C1 segment of cervical spinal cord (tissue), 14 donors: ENCODE results near the gene FIBCD1.

Source experiments
- DNase-seq, 14 donors: peaks; one replicate each; lab custom pipeline; 2025; lab: John Stamatoyannopoulos, UW

The FIBCD1 gene, protein sequence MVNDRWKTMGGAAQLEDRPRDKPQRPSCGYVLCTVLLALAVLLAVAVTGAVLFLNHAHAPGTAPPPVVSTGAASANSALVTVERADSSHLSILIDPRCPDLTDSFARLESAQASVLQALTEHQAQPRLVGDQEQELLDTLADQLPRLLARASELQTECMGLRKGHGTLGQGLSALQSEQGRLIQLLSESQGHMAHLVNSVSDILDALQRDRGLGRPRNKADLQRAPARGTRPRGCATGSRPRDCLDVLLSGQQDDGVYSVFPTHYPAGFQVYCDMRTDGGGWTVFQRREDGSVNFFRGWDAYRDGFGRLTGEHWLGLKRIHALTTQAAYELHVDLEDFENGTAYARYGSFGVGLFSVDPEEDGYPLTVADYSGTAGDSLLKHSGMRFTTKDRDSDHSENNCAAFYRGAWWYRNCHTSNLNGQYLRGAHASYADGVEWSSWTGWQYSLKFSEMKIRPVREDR

DNA sequence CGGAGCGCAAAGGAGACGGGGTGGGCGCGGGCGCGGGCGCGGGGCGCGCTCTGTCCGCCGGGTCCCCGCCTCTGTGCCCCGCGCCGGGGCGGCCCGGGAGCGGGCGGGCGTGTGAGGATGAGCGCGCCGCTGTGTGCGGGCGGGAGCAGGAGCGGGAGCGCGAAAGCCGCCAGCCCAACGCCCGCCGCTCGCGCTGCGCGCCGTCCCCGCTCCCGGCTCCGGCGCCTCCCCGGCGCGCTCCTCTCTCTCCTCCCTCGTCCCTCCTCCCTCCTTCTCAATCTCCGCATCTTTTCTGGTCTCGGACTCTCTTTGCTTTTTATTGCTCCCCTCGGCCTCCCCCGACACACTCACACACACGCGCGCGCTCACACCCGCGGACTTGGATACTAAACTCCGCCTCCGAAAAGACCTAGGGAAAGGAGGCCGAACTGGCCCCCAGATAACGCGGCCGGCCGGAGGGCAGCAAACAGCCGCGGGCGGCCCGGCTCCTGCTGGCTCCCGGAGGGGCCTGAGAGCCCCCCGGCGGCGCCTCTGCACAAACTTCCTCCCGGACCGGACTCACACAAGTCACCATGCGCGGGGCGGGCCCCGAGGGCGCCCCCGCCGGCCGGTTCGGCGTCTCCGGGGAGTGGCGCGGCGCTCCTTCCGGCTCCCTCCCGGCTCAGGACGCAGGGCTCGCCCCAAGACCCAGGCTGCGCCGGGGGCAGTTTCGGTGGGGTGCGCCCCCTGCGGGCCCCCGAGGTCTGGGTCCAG, at the start of gene FIBCD1:
TSS of gene FIBCD1 (minus strand) at position 596 of the 753 bp plus-strand sequence. CDS start 640 bp downstream, outside the sequence.
- no peak for DNase-seq

DNA sequence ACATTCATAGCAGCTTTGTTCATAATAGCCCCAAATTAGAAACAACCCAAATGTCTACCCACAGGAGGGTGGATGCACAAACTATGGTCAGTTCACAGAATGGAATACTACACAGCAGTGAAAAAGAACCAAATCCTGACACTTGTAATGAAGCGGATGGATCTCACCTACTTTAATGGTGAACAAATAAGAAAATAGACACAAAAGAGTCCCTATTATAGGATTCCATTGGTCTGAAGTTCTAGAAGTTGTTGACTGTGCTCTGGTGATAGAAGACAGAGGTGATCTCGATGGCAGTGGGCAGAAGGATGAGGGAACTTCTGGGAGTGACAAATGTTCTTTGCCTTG, 49.3 kb upstream of the FIBCD1 start:
- DNase-seq, result no peak

DNA sequence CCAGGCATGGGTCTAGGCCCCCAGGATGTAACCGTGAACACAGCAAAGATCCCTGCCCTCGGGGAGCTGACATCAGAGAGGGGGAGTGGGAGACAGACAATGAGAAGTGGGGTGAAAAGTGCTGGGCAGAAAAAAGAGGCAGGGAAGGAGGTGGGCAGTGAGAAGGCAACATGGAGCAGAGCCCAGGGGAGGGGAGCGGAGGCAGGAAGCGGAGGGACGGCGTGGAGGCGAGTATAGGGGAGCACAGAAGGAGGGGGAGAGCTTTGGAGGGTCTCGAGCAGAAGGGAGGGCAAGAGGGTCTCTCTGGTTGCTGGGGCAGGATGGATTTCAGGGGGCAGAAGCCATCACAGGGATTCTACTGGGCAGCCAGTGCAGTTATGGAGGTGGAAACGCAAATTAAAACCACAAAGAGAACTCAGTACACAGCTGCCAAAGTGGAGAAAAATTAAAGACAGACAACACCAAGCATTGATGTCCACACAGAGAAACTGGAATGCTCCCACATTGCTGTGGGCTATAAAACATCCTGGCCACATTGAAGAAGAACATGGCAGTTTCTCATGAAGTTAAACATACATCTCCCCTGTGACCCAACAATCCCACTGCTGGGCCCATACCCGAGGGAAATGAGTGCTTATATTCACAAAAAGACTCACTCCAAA, 48.8 kb upstream of the FIBCD1 start:
- no peak for DNase-seq

DNA sequence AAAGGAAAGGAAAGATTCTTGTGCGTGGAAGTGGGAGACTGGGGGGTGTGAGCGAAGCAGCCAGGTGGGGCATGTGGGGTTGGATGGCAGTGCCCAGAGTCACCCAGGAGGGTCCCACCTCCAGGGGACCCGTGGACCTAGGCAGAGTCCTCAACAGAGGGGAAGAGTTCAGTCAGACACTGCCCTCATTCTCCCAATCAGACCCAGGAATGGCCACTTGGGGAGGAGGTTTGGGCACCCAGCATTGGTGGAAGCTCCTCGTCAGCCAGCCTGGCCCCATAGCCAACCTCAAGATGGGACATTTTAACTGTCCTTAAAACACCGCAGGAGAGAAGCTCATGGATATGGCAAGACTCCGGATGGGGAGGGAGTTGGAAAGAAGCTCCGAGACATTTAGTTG, 48.0 kb upstream of the FIBCD1 start:
- DNase-seq, result no peak

DNA sequence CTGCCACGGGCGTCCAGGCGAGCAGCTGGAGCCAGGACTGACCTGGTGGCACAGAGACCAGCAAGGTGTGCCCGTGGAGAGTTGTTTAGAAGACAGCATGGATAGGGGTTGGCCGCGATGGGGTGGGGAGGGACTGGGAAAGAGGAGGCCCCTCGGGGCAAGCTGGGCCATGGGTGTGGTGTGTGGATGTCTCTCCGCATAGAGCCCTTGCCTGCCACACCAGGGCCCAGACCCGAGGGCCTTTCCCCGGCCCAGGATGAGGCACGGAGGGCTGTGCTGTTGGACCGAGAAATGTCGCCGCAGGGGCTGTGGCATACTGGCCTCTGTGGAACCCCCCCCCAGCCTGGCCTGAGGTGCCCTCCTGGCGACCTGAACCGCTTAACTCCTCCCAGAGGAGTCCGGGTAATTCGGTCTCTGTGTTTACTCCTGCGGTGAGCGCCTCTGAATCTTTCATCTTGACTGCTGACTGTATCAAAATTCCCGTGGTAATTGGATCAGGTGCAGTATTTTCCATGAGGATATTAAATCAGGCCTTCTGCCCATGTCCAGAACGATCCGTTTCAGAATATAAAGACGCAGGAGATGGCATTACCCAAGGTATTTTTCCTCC, 47.4 kb upstream of the FIBCD1 start:
- DNase-seq, result no peak

DNA sequence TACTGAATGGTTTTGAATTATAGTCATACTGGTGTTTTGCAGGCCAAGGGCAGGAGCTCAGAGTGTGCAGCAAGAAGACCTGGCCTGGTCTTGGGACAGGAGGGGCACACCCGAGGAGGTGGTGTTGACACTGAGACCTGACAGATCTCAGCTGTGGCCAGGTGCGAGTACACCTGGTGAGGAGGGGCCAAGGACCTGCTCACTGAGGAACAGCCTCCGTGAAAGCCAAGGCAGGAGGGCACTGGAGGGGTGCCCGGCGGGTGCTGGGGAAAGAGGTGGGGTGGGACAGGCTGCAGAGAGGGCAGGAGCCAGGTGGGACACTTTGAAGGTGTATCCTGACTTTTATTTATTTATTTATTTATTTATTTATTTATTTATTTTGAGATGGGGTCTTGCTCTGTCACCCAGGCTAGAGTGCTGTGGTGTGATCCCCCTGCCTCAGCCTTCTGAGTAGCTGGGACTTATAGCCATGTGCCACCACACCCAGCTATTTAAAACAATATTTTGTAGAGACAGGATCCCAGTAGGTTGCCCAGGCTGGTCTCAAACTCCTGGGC, 46.6 kb upstream of the FIBCD1 start:
- DNase-seq, result no peak

DNA sequence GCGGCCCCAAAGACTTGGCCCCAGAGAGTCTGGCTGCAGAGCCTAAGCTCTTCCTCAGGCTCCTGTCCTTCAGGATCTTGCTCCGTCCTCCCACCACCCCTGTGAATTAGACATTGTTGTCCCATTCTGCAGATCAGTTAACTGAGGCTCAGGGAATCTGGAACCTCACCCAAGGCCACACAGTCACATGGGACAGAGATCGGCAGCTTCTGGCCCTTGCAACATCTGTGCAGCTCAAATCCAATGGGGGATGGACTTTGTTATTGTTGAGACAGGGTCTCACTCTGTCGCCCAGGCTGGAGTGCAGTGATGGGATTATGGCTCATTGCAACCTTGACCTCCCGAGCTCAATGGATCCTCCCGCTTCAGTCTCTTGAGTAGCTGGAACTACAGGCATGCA, 46.0 kb upstream of the FIBCD1 start:
- DNase-seq, result no peak

DNA sequence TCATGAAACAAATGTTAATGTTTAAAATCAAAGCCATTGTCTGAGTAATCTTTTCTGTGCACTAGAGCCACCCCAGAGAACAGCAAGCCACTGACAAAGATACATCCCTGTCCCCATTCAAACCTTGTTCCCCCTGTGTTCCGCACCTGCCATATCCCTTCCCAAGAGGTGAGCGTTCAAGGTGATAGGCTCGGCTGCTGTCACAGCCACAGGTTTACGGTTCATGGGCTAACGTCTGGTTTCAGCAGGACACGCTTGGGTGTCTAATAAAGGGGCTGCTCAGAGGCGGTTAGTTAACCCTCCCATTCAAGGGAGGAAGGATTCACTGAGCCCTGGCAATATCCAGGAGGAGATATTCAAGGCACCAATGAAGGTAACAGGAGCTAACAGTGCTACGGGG, 45.5 kb upstream of the FIBCD1 start:
- no peak for DNase-seq

DNA sequence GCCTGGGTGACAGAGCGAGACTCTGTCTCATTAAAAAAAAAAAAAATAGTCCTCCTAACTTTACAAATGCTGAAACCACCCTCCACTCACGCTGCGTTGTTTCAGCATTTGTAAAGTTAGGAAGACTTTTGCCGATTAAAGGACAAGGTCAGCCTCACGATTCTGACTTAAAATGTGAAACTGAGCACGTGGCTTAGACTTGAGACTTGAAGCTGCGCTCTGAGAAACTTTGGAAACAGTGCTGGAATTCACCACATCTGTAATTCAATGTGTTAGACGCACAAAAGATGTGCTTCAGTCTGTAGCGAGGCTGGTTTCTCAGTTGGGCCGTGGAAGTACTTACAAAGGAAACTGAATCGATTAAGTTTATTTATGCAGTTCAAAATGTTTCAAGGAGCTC, 44.9 kb upstream of the FIBCD1 start:
- DNase-seq, result no peak

DNA sequence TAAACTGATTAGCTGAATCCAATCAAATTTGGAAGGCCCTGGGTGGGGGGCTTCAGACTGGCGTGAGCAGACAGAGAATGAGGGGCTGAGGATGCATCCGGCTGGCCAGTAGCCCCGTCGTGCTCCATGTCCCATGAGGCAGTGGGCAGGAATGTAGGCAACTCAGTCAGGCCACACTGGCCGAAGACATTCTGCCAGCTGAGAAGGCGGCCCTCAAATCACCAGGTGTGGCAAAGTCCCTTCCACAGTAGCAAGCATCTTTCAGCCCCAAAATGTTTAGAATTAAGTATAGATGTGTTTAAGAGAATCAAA, 44.3 kb upstream of the FIBCD1 start:
- DNase-seq, result no peak

DNA sequence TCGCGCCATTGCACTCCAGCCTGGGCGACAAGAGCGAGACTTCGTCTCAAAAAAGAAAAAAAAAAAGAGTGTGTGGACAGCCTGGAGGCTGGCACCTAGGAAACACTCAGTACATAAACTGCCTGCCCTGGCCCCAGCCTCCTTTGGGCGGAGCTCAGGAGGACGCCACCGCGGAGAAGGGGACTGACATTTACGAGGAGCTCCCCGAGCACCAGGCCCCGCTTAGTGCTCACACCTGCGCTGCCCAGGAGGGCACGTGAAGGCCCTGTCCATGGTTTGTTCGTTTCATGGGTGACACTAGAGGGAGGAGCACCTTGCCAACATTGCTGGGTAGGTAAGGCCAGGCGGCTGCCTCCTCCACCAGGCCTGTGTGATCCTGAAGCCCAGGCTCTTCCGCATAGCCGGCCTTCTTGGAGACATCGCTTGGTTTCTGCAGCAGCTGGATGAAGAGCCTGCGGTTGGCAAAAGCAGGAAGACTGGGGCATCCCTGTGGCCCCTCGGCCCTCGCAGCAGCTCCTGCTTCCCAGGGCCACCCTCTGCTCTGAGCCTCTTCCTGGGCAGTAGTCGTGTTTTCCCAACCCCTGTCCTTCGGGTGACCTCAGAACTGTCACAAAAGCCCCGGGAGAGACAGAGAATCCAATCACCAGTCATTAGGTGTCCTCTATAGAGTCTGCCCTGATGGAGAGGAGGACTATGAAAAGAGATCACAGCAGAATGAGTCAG, 43.8 kb upstream of the FIBCD1 start:
- DNase-seq, result no peak

DNA sequence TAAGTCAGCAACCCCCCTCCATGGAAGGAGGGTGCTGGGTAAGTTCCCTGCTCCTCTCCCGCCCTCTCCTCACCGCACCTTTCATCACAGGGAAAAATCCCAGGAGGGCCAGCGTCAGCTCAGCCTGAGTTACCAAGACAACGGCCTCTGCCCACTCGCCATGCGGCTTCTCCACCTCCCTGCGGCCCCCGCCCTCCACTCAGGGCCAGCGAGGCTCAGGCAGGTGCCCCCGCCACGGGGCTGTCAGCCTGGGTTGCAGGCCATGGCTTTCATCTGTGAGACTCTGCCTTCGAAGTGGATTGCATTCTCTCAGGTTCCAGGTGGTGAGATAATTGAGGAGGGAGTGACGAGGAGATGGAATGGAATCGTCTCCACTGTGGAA, 42.7 kb upstream of the FIBCD1 start:
- no peak for DNase-seq

DNA sequence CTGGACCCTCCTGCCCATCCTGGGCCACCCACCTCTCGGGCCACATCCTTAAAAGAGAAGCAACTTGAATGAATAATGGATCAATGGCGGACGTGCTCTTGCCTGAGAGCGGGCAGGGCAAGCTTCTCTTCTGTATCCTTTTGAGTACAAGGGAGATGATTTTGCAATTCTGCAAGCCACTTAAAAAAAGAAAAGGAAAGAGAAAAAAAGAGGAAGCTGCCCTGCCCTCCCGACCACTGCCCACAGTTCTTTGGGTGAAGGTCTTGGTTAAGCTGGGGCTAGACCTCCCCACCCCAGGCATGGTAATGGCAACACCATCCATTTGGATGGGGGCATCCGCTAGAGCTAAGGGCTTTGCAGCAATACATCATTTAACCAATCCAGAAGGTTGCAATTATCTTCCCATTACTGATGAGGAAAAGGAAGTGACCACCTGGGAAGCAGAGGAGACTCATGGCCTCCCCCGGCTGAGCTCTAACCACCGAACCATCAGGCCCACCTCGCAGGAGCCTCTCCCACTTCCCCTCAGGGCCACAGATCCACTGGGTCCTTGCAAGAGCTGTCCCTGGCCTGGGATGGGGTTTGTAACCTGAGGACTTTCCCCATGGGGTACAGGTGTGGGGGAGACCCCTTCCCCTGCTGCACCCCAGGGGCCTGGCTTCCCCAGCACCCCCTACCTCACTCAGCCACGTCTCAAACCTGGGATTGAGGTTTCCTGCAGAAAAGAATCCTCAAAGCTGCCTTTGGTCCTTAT, 42.1 kb upstream of the FIBCD1 start:
- DNase-seq, result no peak

DNA sequence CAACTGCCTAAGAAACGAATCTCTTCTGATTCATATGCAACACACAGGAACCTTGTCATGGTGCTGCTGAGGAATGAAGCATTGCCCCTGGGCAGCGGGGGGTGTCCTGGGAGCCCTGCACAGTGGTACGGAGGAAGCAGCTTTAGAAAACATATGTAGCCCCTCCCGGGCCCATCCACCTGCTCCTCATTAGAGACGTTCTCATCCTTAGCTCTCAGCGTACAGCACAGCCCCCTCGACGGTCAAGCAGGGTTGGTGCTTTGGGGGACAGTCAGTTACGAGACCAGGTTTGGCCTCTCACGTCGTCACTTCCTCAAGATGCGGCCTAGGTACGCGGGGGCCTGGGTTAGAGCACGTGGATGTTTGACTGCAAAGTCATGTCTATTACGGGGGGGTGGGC, 41.5 kb upstream of the FIBCD1 start:
- DNase-seq, result no peak

DNA sequence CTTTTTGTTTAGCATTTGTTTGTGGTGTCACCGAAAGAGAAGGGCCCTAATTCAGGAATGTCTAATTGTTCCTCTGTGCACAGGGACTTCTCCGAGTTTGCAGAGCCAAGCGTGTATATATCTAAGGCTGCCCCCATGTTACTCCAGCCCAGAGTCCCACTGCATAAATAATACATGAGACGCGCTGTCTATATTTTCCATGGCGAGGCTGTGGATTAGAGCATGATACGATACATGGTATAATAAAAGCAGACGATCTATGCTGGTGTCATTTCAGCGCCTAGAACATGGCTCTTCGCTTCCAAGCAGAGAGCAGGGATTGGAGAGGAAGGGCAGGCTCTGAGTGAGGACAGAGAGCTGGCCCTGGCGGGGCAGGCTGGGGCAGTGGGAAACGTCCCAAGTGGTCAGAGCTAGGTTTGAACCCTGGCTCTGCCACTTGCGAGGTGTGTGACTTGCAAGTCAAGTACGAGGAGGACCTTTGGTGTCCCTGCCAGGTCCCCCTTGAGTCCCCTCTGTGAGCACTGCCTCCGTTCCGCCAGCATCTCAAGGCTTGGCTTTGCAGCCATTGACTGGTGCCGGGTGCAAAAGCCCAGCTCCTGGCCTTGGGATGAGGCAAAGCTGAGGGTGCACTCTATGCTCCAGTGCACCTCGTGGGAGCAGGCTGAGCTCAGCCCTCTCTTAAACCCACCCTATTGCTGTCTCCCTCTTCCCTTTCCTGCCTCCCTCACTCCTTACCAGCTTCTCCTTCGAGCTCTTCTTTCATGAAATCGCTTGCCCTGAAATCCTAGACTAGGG, 40.7 kb upstream of the FIBCD1 start:
- no peak for DNase-seq

DNA sequence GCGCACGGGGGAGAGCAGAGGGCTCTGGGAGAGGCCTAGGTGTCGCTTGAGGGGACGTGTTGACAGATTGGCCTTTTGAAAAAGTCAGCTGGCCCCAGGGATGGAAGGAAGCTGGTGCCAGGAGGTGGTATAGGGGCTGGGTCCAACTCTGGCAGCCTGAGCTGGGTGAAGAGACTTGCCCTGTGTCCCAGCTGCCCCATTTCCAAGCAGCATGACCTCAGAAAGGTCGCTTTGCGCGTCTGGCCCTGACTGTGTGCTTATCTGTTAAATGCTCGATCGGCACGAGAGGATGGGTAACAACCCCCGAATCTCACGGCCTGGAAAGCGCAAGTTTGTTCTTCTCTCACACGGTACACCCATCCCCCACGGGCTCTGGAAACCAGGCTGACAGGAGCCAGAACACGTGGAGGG, 38.8 kb upstream of the FIBCD1 start:
- DNase-seq, result no peak

DNA sequence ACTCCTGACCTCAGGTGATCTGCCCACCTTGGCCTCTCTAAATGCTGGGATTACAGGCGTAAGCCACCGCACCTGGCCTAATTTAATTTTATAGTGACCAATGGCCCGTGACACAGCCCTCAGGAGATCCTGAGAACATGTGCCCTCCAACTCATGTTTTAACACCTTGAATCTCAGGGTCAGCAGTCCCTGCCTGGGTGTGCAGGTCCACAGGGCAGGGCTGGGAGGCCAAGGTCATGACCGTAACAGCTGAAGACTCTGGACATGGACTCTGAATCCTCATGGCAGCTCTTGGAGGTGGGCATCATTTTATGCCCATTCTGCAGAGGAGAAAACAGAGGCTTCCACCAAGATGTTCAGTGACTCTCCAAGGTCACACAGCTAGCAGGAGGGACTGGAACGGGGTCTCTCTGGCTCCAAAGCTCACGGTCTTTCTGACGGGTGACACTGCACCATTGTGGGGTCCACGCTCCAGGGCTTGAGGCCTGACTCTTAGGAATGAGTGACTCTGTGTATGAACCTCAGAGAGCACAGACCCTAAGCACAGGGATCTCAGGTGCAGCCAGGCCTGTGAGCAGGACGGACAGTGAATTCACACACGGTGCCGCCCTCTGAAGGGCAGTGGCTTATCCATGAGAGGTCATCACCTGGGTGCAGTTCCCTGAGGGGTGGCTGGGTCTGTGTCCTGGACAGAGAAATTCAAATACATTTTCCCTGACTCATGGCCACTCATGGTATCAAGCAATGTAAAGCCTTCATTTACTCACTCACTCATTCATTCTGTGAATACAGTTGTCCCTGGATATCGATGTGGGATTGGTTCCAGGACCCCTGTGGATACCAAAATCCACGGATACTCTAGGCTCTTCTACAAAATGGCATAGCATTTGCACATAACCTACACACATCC, 37.1 kb upstream of the FIBCD1 start:
- no peak for DNase-seq

DNA sequence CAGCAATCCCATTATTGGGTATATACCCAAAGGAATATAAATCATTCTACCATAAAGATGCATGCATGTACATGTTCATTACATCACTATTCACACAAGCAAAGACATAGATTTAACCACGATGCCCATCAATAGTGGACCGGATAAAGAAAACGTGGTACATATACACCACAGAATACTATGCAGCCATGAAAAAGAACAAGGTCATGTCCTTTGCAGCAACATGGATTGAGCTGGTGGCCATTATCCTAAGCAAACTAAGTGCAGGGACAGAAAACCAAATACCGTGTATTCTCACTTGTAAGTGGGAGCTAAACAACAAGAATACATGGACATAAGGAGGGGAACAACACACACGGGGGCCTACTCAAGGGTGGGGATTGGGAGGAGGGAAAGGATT, 36.1 kb upstream of the FIBCD1 start:
- DNase-seq, result no peak

DNA sequence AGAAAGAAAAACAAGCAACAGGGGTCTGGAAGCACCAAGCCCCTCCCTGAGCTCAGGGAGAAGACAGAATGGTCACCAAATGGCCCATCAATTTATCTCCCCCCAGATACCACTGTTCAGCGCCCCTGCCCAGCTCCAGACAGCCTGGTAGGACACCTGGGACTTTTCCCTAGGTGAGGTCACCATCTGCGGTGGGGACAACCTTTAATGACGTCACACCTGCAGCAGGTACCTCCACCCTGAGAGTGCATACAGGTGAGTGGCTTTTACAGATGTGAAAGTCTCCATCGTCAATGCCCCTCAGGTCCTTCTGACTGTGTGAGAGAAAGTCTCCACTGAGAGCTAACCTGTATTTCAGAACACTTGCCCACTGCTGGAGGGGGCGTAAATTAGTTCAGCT, 35.6 kb upstream of the FIBCD1 start:
- DNase-seq, result no peak
